BE2C (cell line): ENCODE results near the gene SRC.

Source experiments
- DNase-seq: peaks from one replicate; pipeline ENCODE4 v3.0.0-alpha.2; 2020
- H3K27me3 ChIP-seq: fragments of 250-450 bp; sonication (Bioruptor Pico); 2 replicates; pipeline ENCODE4 v1.5.1; 2020; ENCODE audit warnings: mild to moderate bottlenecking
- H3K36me3 ChIP-seq: fragments of 250-450 bp; sonication (Bioruptor Pico); 2 replicates; pipeline ENCODE4 v1.5.1; 2020; ENCODE audit warnings: mild to moderate bottlenecking
- H3K4me1 ChIP-seq: fragments of 250-450 bp; sonication (Bioruptor Pico); 2 replicates; pipeline ENCODE4 v1.5.1; 2020
- H3K4me3 ChIP-seq: 2 replicates; pipeline ENCODE4 v1.5.1; 2011; ENCODE audit warnings: low read depth, low read length
- H3K9me3 ChIP-seq: fragments of 250-450 bp; sonication (Bioruptor Pico); 2 replicates; pipeline ENCODE4 v1.5.1; 2020
- TF ChIP-seq, protein P1 (sequence below): IDR thresholded peaks from 2 replicates; pipeline ENCODE4 v1.5.1; 2012; ENCODE audit warnings: mild to moderate bottlenecking, low read depth, low read length

SRC gene

DNA sequence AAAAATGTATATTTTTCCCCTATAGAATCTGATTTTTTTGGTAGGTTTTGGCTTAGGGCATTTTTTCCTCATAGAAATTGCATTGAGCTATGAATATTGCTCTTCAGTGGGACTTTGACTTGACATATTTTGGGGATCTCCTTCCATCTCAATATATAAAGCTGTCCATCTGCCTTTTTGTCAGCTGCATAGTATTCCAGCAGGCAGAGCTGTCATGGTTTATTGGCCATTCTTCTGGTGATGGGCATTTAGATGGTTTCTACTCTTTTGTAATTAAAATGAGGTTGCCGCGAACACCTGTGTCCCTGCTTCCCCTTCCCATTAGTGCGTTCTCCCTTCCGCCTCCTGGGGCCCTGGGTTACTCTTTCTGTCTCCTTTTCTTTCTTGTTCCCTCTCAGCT, 95.1 kb downstream of the SRC start:
- no peaks in the 10 kb centered on the region for H3K4me1 ChIP-seq
- no peak for DNase-seq
- H3K27me3 ChIP-seq: no peaks in the 10 kb centered on the region
- H3K36me3 ChIP-seq: no peaks in the 10 kb centered on the region
- H3K9me3 ChIP-seq: no peaks in the 10 kb centered on the region
- TF ChIP-seq, protein P1, sequence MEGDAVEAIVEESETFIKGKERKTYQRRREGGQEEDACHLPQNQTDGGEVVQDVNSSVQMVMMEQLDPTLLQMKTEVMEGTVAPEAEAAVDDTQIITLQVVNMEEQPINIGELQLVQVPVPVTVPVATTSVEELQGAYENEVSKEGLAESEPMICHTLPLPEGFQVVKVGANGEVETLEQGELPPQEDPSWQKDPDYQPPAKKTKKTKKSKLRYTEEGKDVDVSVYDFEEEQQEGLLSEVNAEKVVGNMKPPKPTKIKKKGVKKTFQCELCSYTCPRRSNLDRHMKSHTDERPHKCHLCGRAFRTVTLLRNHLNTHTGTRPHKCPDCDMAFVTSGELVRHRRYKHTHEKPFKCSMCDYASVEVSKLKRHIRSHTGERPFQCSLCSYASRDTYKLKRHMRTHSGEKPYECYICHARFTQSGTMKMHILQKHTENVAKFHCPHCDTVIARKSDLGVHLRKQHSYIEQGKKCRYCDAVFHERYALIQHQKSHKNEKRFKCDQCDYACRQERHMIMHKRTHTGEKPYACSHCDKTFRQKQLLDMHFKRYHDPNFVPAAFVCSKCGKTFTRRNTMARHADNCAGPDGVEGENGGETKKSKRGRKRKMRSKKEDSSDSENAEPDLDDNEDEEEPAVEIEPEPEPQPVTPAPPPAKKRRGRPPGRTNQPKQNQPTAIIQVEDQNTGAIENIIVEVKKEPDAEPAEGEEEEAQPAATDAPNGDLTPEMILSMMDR: no peak
- H3K4me3 ChIP-seq: no peak overlapping the region

DNA sequence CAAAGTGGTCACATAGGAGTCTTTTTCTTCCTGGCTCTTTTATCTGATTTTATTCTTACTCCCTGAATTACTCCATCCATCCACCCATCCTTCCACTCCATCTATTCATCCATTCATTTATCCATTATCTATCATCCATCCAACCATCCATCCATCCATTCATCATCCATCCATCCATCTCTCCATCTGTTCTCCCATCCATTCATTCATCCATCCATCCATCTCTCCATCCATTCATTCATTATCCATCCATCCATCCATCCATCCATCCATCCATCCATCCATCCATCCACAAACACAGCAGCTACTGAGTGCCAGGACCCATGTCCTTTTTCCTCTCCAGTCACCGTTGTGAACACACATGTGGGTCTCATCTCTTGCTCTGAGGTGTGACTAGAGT, 96.6 kb downstream of the SRC start:
- Histone ChIP-seq H3K4me3 (no peak overlapping the region), H3K4me1 (no peaks in the 10 kb centered on the region), H3K9me3 (no peaks in the 10 kb centered on the region), H3K27me3 (no peaks in the 10 kb centered on the region), H3K36me3 (no peaks in the 10 kb centered on the region)
- DNase-seq: no peak
- TF ChIP-seq, protein P1: no peak

DNA sequence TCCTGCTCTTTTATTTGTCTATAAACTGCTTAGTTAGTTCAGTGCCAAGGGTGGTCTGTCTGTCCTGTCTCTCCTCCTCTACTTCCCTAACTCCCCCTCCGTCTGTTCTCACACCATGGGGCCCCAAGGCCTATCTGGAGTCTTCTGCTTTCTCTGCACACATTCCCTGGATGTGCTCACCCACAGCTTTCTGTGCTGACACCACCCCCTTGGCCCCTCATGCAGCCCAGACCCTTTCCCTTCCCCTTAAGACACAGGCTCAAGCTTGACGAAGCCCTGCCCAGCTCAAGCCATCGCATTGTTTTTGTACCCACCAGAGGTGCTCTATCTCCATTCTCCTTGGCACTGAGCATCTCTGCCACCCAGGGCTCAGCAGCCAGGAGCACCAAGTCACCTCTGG, 97.0 kb downstream of the SRC start:
- H3K4me3 ChIP-seq: no peak overlapping the region
- H3K4me1 ChIP-seq: no peaks in the 10 kb centered on the region
- TF ChIP-seq, protein P1: no peak
- H3K36me3 ChIP-seq: no peaks in the 10 kb centered on the region
- no peaks in the 10 kb centered on the region for H3K27me3 ChIP-seq
- H3K9me3 ChIP-seq: no peaks in the 10 kb centered on the region
- no peak for DNase-seq

DNA sequence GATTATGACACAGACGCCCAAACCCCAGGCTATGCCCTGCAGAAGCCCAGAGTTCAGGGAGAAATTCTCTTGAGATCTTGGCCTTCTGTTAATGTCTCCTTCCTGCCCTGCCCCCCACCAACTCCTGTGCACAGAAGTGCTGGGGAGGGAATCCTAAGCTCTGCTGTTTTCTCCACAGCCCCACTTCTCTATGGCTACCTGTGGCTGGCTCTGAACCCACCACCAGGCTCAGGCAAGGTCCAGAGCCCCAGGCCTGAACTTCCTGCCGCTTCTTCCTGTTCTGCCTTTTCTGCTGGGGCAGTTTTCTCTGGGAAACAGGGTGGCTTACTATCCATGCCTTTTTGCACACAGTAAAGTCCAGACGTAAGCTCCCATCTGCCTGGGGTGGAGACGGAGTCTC, 97.7 kb downstream of the SRC start:
- DNase-seq: no peak
- Histone ChIP-seq H3K36me3 (no peaks in the 10 kb centered on the region), H3K4me1 (no peaks in the 10 kb centered on the region), H3K9me3 (no peaks in the 10 kb centered on the region), H3K27me3 (no peaks in the 10 kb centered on the region), H3K4me3 (no peak overlapping the region)
- TF ChIP-seq, protein P1: no peak

DNA sequence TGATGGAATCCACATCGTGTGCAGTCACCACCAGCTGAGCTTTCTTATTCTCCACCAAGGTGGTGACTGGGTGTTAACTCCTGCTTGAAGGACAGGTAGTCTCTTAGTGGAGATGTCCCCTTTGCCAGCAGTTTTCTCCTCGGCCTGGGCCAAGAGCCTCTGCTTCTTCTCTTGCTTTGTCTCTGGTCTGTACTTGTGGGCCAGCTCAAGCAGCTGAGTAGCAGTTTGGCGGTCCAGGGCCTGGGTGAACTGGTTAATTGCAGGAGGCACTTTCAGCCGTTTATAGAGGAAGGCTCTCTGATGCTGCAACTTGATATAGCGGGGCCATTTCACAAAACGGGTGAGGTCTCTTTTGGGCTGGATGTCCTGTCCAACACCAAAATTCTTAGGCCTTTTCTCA, 99.1 kb downstream of the SRC start:
- TF ChIP-seq, protein P1: no peak
- Histone ChIP-seq H3K4me1 (no peaks in the 10 kb centered on the region), H3K4me3 (no peak overlapping the region), H3K9me3 (no peaks in the 10 kb centered on the region), H3K36me3 (no peaks in the 10 kb centered on the region), H3K27me3 (no peaks in the 10 kb centered on the region)
- DNase-seq: no peak

DNA sequence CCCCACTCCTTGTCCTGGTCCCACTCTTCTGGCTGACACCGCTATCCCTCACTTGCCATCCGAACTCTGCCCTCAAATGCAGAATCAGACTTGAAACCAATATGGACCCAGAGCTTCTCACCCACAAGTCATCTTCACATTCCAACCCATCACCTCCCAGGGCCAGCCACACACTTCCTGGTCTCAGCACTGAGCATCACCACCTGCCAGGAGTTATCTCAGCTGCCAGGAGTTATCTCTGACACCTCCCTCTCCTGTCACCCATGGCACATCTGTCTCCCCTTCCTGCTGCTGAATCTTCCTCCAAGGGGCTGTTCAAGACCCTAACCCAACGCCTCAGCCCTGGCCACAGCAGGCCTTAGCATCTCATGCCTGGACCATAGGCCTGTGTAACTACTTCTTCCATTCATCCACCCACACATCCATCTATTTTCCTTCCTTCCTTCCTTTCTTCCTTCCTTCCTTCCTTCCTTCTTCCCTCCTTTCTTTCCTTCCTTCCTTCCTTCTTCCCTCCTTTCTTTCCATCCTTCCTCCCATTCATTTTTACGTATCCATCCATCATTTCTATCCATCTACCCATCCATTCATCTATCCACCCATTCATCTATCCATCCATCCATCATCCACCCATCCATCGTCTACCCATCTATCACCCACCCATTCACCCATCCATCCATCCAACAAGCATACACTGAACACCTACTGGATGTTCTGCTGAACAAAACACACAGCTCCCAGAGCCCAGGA, 100.5 kb downstream of the SRC start:
- TF ChIP-seq, protein P1: no peak

More for the DNA sequence above, 100.5 kb downstream of the SRC start:
- Histone ChIP-seq H3K4me1 (no peaks in the 10 kb centered on the region), H3K4me3 (no peak overlapping the region), H3K9me3 (no peaks in the 10 kb centered on the region), H3K36me3 (no peaks in the 10 kb centered on the region), H3K27me3 (no peaks in the 10 kb centered on the region)
- DNase-seq: no peak
